Activated naive CD4-positive, alpha-beta T cell (primary cell): Measurements from ENCODE around the gene GALNT4.

Source experiments
- DNase-seq, 4 experiments: peaks; one replicate each; lab custom pipeline; 2025; lab: John Stamatoyannopoulos, UW

The GALNT4 gene

GRCh38 chr12:89493670-89494302 is 30.8 kb downstream of the GALNT4 start:
- DNase-seq: no peak

- no peak for DNase-seq
Measured at GRCh38 chr12:89492883-89493282, 31.7 kb downstream of the GALNT4 start.

- no peak for DNase-seq
Measured at GRCh38 chr12:89490922-89491321, 33.7 kb downstream of the GALNT4 start.

GRCh38 chr12:89486264-89486663 is 38.3 kb downstream of the GALNT4 start:
- DNase-seq: no peak

- no peak for DNase-seq
Measured at GRCh38 chr12:89484470-89484869, 40.1 kb downstream of the GALNT4 start.

- no peak for DNase-seq
Measured at GRCh38 chr12:89481213-89481914, 43.2 kb downstream of the GALNT4 start.

- DNase-seq: no peak
Measured at GRCh38 chr12:89479982-89480381, 44.6 kb downstream of the GALNT4 start.

GRCh38 chr12:89477633-89478279 is 46.8 kb downstream of the GALNT4 start:
- no peak for DNase-seq

GRCh38 chr12:89476904-89477595 is 47.5 kb downstream of the GALNT4 start:
- no peak for DNase-seq

GRCh38 chr12:89476232-89476631 is 48.4 kb downstream of the GALNT4 start:
- DNase-seq: no peak

- DNase-seq: no peak
Measured at GRCh38 chr12:89475203-89475990, 49.2 kb downstream of the GALNT4 start.

GRCh38 chr12:89474615-89475014 is 50.0 kb downstream of the GALNT4 start:
- no peak for DNase-seq
